H9 (cell line): ENCODE measurements around the gene OXCT1. TPM values are rescaled to one million over a fixed set of nuclear protein-coding genes. Genes with fewer than 3 reads are reported as not detected.

ENCODE experiments used
- DNase-seq: peaks from one replicate; pipeline ENCODE4 v3.0.0-alpha.2; 2017
- H2AFZ ChIP-seq: one replicate; pipeline ENCODE4 v1.6.1; 2013; ENCODE audit warnings: mild to moderate bottlenecking, low read length, control low read depth, moderate library complexity
- H2AK5ac ChIP-seq: 2 replicates; pipeline ENCODE4 v1.6.1; 2013; ENCODE audit warnings: low read length, control low read depth, mixed read lengths; ENCODE audit not compliant: insufficient read length
- H2BK120ac ChIP-seq: one replicate; pipeline ENCODE4 v1.6.1; 2013; ENCODE audit warnings: low read depth, mild to moderate bottlenecking, low read length, control low read depth, inconsistent platforms; ENCODE audit not compliant: poor library complexity, severe bottlenecking
- H2BK12ac ChIP-seq: 2 replicates; pipeline ENCODE4 v1.6.1; 2013; ENCODE audit warnings: low read length, control low read depth, mixed read lengths, low read depth; ENCODE audit not compliant: insufficient read length
- H2BK15ac ChIP-seq: 2 replicates; pipeline ENCODE4 v1.6.1; 2013; ENCODE audit warnings: low read depth, low read length, control low read depth
- H2BK20ac ChIP-seq: one replicate; pipeline ENCODE4 v1.6.1; 2013; ENCODE audit warnings: low read depth, mild to moderate bottlenecking, low read length, control low read depth, inconsistent platforms; ENCODE audit not compliant: poor library complexity, severe bottlenecking
- H2BK5ac ChIP-seq: 2 replicates; pipeline ENCODE4 v1.6.1; 2013; ENCODE audit warnings: low read length, control low read depth, mixed read lengths; ENCODE audit not compliant: insufficient read length
- H3K14ac ChIP-seq: 2 replicates; pipeline ENCODE4 v1.6.1; 2013; ENCODE audit warnings: low read length, control low read depth; ENCODE audit not compliant: insufficient read depth
- H3K18ac ChIP-seq: 2 replicates; pipeline ENCODE4 v1.6.1; 2013; ENCODE audit warnings: low read depth, mild to moderate bottlenecking, mixed read lengths, low read length, control low read depth; ENCODE audit not compliant: insufficient read length
- H3K23ac ChIP-seq: 2 replicates; pipeline ENCODE4 v1.6.1; 2013; ENCODE audit warnings: low read length, control low read depth, mixed read lengths, low read depth; ENCODE audit not compliant: insufficient read length
- H3K23me2 ChIP-seq: 2 replicates; pipeline ENCODE4 v1.6.1; 2013; ENCODE audit warnings: low read depth, mild to moderate bottlenecking, mixed read lengths, low read length, control low read depth; ENCODE audit not compliant: insufficient read length, poor library complexity, severe bottlenecking
- H3K27ac ChIP-seq: 2 replicates; pipeline ENCODE4 v1.5.1; 2013; ENCODE audit warnings: low read length, control low read depth, mixed read lengths, low read depth; ENCODE audit not compliant: insufficient read length
- H3K27me3 ChIP-seq: 2 replicates; pipeline ENCODE4 v1.6.1; 2013; ENCODE audit warnings: low read length, control low read depth, inconsistent platforms; ENCODE audit not compliant: insufficient read depth
- H3K4ac ChIP-seq: 2 replicates; pipeline ENCODE4 v1.6.1; 2013; ENCODE audit warnings: low read depth, mild to moderate bottlenecking, control low read depth, inconsistent platforms, low read length, moderate library complexity
- H3K4me1 ChIP-seq: 2 replicates; pipeline ENCODE4 v1.6.1; 2013; ENCODE audit warnings: low read length, control low read depth, inconsistent platforms; ENCODE audit not compliant: insufficient read depth
- H3K4me2 ChIP-seq: 2 replicates; pipeline ENCODE4 v1.6.1; 2013; ENCODE audit warnings: low read length, control low read depth, mixed read lengths; ENCODE audit not compliant: insufficient read length, insufficient read depth
- H3K56ac ChIP-seq: 2 replicates; pipeline ENCODE4 v1.6.1; 2013; ENCODE audit warnings: low read depth, mild to moderate bottlenecking, mixed read lengths, low read length, control low read depth; ENCODE audit not compliant: insufficient read length
- H3K79me1 ChIP-seq: 2 replicates; pipeline ENCODE4 v1.6.1; 2013; ENCODE audit warnings: low read depth, mild to moderate bottlenecking, moderate library complexity, low read length, control low read depth, inconsistent platforms; ENCODE audit not compliant: insufficient read depth, poor library complexity, severe bottlenecking
- H3K79me2 ChIP-seq: 2 replicates; pipeline ENCODE4 v1.6.1; 2013; ENCODE audit warnings: low read length, control low read depth, inconsistent platforms; ENCODE audit not compliant: insufficient read depth
- H3K9ac ChIP-seq: 2 replicates; pipeline ENCODE4 v1.6.1; 2013; ENCODE audit warnings: low read length, control low read depth, mixed read lengths; ENCODE audit not compliant: insufficient read length; ENCODE audit errors: extremely low read depth
- H3K9me3 ChIP-seq: one replicate; pipeline ENCODE4 v1.6.1; 2013; ENCODE audit warnings: low read depth, low read length, inconsistent platforms; ENCODE audit not compliant: control insufficient read depth
- H3T11ph ChIP-seq: one replicate; pipeline ENCODE4 v1.6.1; 2013; ENCODE audit warnings: mild to moderate bottlenecking, low read length, control low read depth, inconsistent platforms
- H4K20me1 ChIP-seq: one replicate; pipeline ENCODE4 v1.6.1; 2013; ENCODE audit not compliant: control insufficient read depth, insufficient read length, insufficient read depth
- H4K5ac ChIP-seq: 2 replicates; pipeline ENCODE4 v1.6.1; 2013; ENCODE audit warnings: low read depth, mild to moderate bottlenecking, mixed read lengths, low read length, control low read depth; ENCODE audit not compliant: insufficient read length
- H4K8ac ChIP-seq: replicated peaks from 2 replicates; pipeline ENCODE4 v1.6.1; 2013; ENCODE audit warnings: low read length, control low read depth, mixed read lengths, low read depth; ENCODE audit not compliant: insufficient read length
- H4K91ac ChIP-seq: 2 replicates; pipeline ENCODE4 v1.6.1; 2013; ENCODE audit warnings: low read depth, mild to moderate bottlenecking, moderate library complexity, mixed read lengths, low read length, control low read depth; ENCODE audit not compliant: insufficient read length
- H3K27ac Mint-ChIP-seq, 3 experiments: 2 replicates in 2 of 3; 3 replicates in 1 of 3; pipeline ENCODE4 v1.8.0; 2020 to 2021; ENCODE audit warnings: mixed read lengths in 3 of 3, mild to moderate bottlenecking in 1 of 3, moderate library complexity in 1 of 3
- H3K27me3 Mint-ChIP-seq: 2 replicates; pipeline ENCODE4 v1.8.0; 2021; ENCODE audit warnings: low read depth, mild to moderate bottlenecking, moderate library complexity, mixed read lengths
- H3K36me3 Mint-ChIP-seq, 3 experiments: 2 replicates in 2 of 3; 3 replicates in 1 of 3; pipeline ENCODE4 v1.8.0; 2020 to 2021; ENCODE audit warnings: low read depth in 3 of 3, mixed read lengths in 3 of 3; ENCODE audit not compliant: insufficient read depth in 1 of 3
- H3K4me1 Mint-ChIP-seq, 2 experiments: 2 replicates each; pipeline ENCODE4 v1.8.0; 2020; ENCODE audit warnings: mixed read lengths in 2 of 2
- H3K4me3 Mint-ChIP-seq, 2 experiments: 2 replicates in 1 of 2; 3 replicates in 1 of 2; pipeline ENCODE4 v1.8.0; 2020 to 2021; ENCODE audit warnings: mild to moderate bottlenecking in 2 of 2, mixed read lengths in 2 of 2, moderate library complexity in 1 of 2
- H3K9me3 Mint-ChIP-seq, 2 experiments: 2 replicates in 1 of 2; 3 replicates in 1 of 2; pipeline ENCODE4 v1.8.0; 2020; ENCODE audit warnings: mild to moderate bottlenecking in 2 of 2, mixed read lengths in 2 of 2, moderate library complexity in 1 of 2
- WGBS: extraction: QIAGEN DNeasy Blood & Tissue Kit; methylation state at CpG from one replicate; pipeline ENCODE4 v1.1.7; 2013; ENCODE audit warnings: missing lambda C conversion rate, low lambda C conversion rate, mixed read lengths; ENCODE audit not compliant: insufficient read length; ENCODE audit errors: extremely low coverage; 5-methylcytosine and 5-hydroxymethylcytosine counted together
- total RNA-seq: library from RNA; stranded (reverse); gene quantifications from 2 replicates; pipeline ENCODE4 v1.2.1, GENCODE V29; 2021
- TF ChIP-seq, protein P1 (sequence below): fragments of 200-600 bp; sonication (generic); conservative IDR thresholded peaks from 3 replicates; pipeline ENCODE4 v1.8.0; 2021; ENCODE audit warnings: antibody characterized with exemption, mild to moderate bottlenecking

OXCT1 gene
- total RNA-seq, 1 experiment from 2014 or later, result 25.6 TPM

DNA sequence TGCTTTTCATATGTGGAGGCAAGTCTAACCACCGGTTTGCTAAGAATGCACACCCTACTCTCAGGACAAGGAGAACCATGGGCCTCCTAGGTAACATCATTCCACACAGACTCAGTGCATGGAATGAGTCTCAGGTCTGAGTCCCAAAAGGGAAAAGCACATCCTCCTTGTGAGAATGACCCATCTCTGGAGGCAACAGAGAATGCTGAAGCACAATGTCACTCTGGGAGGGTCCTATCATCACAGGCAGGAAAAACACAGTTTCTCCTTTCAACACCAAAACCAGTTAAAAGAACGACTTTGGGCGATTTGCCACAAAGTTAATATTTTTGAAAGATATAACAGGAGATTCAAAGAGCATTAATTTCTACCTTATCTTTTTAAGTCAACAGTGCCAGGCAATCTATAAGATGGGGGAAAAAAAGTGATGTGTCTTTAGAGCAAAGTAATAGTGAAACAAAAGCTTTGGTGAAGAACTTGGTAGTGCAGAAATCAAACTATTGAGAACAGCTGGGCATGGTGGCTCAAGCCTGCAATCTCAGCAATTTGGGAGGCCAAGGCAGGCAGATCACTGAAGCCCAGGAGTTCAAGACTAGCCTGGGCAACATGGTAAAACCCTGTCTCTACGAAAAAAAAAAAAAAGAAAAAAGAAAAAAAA is 97.3 kb downstream of the OXCT1 start:
- H4K91ac ChIP-seq, result no peak overlapping the region
- no peaks in the 10 kb centered on the region for H3K36me3 Mint-ChIP-seq
- no peaks in the 10 kb centered on the region for H3K23me2 ChIP-seq
- H3K79me2 ChIP-seq, result no peaks in the 10 kb centered on the region
- no CpG with 5 or more reads among the region's 4 CpGs for WGBS
- no peak for DNase-seq
- H3K9ac ChIP-seq, result no peak overlapping the region
- no peak overlapping the region for H3K14ac ChIP-seq
- H2BK20ac ChIP-seq, result no peak overlapping the region
- H4K20me1 ChIP-seq, result no peaks in the 10 kb centered on the region
- no peak overlapping the region for H3K4ac ChIP-seq
- H3K27me3 ChIP-seq, result no peaks in the 10 kb centered on the region
- H3K27ac ChIP-seq, result no peak overlapping the region
- H3K18ac ChIP-seq, result no peak overlapping the region
- H2AFZ ChIP-seq, result no peak overlapping the region
- no peak overlapping the region for H2AK5ac ChIP-seq
- H3K4me3 Mint-ChIP-seq, result no peak overlapping the region
- H3K79me1 ChIP-seq, result no peaks in the 10 kb centered on the region
- no peak overlapping the region for H3K4me2 ChIP-seq
- H3K9me3 Mint-ChIP-seq, result no peaks in the 10 kb centered on the region
- H3K4me1 Mint-ChIP-seq, result peaks cover 6 to 10% of the 10 kb centered on the region in 2 experiments; a peak in 3 of 4 replicates
- no peak overlapping the region for H2BK120ac ChIP-seq
- H2BK12ac ChIP-seq, result no peak overlapping the region
- H3K56ac ChIP-seq, result no peak overlapping the region
- H3K23ac ChIP-seq, result no peak overlapping the region
- no peak overlapping the region for H4K5ac ChIP-seq
- H2BK15ac ChIP-seq, result no peak overlapping the region
- H3K27ac Mint-ChIP-seq, result peak overlapping the region in 1 of 3 experiments; percentile 14; a peak in 1 of 7 replicates
- no peak overlapping the region for H4K8ac ChIP-seq
- H2BK5ac ChIP-seq, result no peak overlapping the region
- H3K27me3 Mint-ChIP-seq, result no peaks in the 10 kb centered on the region
- H3T11ph ChIP-seq, result no peak overlapping the region
- H3K9me3 ChIP-seq, result no peaks in the 10 kb centered on the region
- no peaks in the 10 kb centered on the region for H3K4me1 ChIP-seq
- TF ChIP-seq, protein P1, sequence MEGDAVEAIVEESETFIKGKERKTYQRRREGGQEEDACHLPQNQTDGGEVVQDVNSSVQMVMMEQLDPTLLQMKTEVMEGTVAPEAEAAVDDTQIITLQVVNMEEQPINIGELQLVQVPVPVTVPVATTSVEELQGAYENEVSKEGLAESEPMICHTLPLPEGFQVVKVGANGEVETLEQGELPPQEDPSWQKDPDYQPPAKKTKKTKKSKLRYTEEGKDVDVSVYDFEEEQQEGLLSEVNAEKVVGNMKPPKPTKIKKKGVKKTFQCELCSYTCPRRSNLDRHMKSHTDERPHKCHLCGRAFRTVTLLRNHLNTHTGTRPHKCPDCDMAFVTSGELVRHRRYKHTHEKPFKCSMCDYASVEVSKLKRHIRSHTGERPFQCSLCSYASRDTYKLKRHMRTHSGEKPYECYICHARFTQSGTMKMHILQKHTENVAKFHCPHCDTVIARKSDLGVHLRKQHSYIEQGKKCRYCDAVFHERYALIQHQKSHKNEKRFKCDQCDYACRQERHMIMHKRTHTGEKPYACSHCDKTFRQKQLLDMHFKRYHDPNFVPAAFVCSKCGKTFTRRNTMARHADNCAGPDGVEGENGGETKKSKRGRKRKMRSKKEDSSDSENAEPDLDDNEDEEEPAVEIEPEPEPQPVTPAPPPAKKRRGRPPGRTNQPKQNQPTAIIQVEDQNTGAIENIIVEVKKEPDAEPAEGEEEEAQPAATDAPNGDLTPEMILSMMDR, result no peak
